ENCODE measurements around the gene TECTB.

TECTB gene

DNA sequence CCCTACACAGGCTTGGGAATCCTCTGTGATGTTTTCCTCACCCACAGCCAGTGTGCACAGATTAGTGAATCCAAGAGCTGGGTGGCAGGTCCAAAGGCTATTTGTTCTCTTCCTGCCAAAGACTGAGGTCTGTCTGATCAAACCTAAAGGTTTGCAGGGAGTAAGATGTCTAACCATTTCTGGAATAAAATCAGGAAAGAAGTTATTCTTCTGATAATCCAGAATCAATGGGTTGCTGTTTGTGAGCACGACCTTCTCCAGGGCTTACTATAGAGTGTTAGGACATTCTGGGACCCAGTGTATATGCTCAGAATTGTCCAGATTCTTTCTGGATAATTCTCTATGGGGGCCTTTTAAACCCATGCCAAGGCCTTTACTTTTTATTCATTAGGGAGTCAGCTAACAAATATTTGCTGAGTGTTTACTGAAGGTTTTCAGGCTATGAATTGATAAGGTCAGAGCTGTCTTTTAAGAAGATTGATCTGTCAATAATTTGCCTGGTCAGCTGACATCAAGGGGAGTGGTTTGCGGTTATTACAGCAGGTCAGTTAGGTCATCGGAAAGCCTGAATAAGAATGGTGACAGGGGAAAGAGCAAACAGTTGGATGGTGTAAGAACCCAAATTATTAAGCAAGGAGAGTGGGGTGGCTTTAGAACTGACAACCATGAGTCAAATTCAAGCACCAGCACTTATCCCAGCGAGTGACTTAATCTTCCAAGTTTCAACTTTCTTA, 7.5 kb upstream of the TECTB start:
- DNase-seq: no peak

GRCh38 chr10:112278871-112279270, 4.3 kb upstream of the TECTB start:
- no peak for DNase-seq

DNA sequence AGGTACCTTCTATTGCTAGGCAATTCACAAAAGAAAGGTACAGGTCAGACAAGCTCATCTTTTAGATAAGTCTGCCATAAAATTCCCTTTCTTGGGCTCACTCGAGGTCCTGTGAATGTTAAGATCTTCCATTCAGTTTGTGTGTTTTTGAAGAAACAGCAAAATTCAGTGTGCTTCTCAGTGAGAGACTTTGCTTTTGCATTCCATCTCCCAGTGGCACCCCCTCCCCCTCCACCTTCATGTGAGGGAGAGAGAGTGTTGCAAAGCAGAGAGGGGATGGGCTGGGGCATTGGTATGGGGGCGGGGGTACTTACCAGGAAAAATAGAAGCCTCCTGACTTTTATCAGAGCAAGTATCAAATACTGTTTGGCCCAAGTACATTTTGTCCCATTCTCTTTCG, 3.8 kb upstream of the TECTB start:
- DNase-seq: no peak

GRCh38 chr10:112280205-112280921, 2.8 kb upstream of the TECTB start:
- DNase-seq: no peak

DNA sequence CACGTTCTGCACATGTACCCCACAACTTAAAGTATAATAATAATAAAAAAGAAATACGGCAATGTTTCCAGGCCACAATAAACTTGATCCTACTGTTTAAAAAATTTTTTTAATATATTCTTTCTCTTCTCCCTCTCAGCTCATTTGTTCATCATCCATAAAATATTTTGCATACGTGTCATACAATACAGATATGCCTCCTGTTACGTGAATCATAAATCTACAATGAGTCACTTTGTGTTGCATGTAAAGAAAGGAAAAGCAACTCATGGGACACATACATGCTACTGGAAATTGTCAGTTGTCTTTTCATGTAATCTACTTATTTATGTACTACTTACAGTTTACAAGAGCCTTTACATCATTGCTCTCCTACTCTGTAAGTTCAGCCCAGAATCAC, 1.1 kb upstream of the TECTB start:
- DNase-seq: no peak

DNA sequence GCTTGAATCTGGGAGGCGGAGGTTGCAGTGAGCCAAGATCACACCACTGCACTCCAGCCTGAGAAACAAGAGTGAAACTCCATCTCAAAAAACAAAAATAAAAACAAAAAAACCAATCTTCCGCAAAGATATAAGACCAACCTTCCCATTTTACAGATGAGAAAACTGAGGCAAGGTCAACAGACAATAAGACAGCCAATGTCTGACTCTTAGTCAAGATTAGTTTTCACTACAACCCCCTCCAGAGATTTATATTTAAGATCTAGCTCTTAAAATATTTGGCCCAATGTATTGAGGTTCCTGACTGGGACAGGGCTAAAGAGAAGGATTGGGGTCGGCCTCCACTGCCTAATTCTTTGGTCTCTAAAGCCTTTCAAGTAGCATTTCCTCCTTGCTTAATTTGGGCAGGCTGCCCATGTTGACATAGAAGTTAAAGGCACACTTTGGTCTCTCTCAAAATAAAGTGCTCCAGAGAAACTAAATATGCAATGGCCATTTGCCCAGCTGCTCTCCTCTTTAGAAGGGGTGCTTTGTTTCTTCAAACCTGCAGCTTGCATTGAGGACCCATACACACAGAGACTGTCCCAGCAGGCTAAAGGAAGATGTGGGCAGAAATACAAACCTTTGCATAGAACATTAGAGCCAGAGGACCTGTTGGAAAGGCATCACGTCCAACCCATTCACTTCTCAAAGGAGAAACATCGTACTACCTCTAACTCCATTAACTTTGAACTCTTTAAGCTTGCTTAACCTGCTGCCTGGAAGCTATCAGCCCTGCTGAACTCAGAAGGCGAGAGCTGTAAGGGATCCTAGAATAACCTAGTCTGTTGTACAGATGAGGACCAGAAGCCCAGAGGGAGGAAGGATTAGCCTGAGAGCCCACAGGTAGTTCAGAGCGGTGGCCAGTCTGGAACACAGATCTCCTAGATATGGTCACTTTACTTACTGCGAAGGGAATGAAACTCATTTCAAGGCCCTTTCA, 3.9 kb downstream of the TECTB start:
- no peak for DNase-seq

GRCh38 chr10:112287844-112288243, 4.6 kb downstream of the TECTB start:
- no peak for DNase-seq

GRCh38 chr10:112288486-112288885, 5.3 kb downstream of the TECTB start:
- DNase-seq: no peak

GRCh38 chr10:112289373-112290053, 6.3 kb downstream of the TECTB start:
- no peak for DNase-seq

- no peak for DNase-seq
Measured at GRCh38 chr10:112290054-112290373, 6.8 kb downstream of the TECTB start.

DNA sequence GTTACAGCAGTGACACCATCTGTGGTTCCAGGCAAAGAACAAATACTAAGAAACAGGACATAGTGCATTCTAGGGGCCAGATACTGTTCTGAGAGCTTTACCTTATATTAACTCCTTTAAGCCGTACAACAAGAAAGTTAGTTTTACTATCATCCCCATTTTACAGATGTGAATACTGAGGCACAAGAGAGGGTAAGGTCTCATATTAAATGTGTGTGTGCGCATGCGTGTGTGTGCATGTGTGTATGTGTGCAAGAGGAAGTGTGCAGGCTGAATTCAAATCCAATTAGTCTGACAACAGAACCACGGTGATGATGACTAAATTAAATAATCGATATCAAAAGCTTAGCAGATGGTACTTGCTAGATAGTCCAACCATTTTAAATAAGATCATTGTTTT, 11.0 kb downstream of the TECTB start:
- no peak for DNase-seq

GRCh38 chr10:112295853-112296830, 12.9 kb downstream of the TECTB start:
- DNase-seq: no peak

- no peak for DNase-seq
Measured at GRCh38 chr10:112296908-112297331, 13.7 kb downstream of the TECTB start.

DNA sequence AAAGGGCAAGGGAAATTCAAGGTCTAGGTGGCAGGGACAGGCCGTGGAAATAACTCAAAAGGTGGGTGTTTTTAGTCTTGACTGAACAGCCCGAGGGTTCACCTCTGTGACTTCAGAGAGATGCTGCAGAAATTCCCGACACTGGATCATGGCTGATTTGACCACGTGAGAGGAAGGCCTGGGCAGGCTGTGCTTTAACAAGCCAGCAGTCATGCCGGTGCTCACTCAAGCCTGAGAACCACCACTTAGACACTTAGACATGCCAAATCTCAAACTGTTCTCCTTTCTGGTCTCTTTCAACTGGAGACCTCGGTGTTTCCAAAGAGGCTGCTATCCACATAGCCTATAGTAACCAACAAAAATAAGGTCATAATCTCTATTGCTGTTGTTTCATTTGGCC, 15.4 kb downstream of the TECTB start:
- no peak for DNase-seq

GRCh38 chr10:112299456-112299855, 16.3 kb downstream of the TECTB start:
- DNase-seq: no peak

GRCh38 chr10:112302335-112302734, 19.1 kb downstream of the TECTB start:
- no peak for DNase-seq

- DNase-seq: no peak
Measured at GRCh38 chr10:112303528-112303927, 20.3 kb downstream of the TECTB start.

DNA sequence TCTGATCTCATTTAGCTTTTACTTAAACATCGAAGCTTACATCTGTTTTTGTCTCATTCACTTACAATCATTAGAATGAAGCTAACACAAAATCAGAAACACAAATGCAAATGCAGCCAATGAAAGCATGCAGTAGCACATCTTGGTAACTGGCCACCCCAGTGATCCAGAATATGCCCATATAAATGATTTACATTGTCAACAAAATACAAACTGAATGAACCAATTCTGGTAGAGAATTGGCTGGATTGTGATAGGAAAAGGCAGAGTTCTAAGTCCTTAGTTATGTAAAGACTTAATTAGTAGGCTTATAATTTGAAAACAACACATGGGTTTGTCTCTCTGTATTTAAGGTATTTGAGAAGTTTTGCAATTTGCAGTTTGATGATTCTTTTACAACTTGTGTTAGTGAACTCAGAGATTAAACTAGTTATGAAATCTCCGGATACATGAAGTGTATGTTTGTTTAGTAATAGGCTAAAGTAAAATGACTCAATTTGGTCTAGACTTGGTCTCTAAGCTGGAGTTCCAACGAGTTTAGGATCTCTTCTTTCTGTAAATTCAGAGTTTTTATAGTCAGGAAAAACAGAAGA, 21.2 kb downstream of the TECTB start:
- no peak for DNase-seq

DNA sequence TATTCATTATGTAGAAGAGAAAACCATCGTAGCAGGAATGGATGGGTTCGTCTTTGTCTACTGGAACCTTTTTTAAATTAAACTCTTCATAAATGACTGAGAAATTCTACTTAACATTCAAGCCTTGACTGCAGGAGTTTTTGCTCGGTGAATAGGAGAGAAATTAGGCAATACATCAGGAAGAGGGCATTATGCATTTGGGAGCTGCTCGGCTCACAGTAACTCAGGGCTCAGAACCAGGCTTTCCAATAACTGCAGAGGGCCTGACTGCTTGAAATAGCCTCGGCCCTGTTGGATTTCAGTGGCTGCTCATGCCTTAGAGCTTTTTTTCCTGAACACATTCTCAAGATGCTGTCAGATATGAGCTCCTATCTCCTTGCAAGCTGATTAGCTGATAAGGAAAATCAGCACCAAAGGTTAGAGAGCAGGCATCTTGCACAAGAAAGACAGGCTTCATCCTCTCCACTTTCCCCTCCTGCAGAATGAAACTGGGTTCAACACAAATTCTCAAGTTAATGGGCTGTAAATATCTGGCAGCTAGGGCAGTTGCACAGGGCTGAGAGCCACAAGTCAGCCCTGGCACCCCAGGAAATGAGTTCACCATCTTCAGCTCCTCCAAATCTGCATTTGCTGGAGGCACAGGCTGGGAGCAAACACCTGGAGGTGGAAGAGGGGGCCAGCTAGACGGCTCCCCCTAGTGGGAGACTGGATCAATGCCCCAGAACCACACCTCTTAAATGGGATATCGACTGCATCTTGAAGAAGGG, 24.3 kb downstream of the TECTB start:
- DNase-seq: no peak

GRCh38 chr10:112308125-112308502, 24.9 kb downstream of the TECTB start:
- DNase-seq: no peak

DNA sequence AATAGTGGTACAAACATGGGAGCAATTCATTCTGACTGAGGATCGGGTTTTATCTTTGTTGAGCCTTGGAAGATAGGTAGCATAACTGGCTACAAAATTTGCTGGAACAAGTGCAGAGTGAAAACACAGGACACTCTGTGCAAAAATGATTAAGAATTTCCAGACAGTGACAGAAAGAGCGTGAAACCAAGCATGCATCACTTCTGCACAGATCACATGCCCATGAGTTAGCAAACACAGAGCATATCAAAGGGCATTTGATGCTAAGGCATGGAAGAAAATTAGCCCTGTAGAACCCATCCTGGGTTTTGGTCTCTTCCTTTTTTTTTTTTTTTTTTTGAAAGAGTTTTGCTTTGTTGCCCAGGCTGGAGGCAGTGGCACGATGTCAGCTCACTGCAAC, 28.3 kb downstream of the TECTB start:
- DNase-seq: no peak

Measured in NCI-H1694 (cell line).